Endodermal cell (in vitro differentiated cells): ENCODE measurements around the gene CCDC192. TPM values are rescaled to one million over a fixed set of nuclear protein-coding genes. Genes with fewer than 3 reads are reported as not detected.

Source experiments
- DNase-seq: peaks from one replicate; pipeline ENCODE4 v3.0.0-alpha.2; 2017
- H3K27ac ChIP-seq: 2 replicates; pipeline ENCODE4 v1.5.1; 2013; ENCODE audit warnings: mild to moderate bottlenecking, low read depth, low read length, moderate library complexity
- H3K27me3 ChIP-seq: 2 replicates; pipeline ENCODE4 v1.6.1; 2013; ENCODE audit warnings: mild to moderate bottlenecking, low read length, moderate library complexity; ENCODE audit not compliant: insufficient read depth, control insufficient read depth, poor library complexity, severe bottlenecking
- H3K36me3 ChIP-seq: 2 replicates; pipeline ENCODE4 v1.7.0; 2013; ENCODE audit warnings: mild to moderate bottlenecking, low read length, moderate library complexity; ENCODE audit not compliant: control insufficient read depth, insufficient read depth
- H3K4me1 ChIP-seq: one replicate; pipeline ENCODE4 v1.7.0; 2013; ENCODE audit warnings: low read length; ENCODE audit not compliant: control insufficient read depth, insufficient read depth
- H3K4me3 ChIP-seq: 2 replicates; pipeline ENCODE4 v1.5.1; 2013; ENCODE audit warnings: mild to moderate bottlenecking, low read length, moderate library complexity
- H3K9ac ChIP-seq: 2 replicates; pipeline ENCODE4 v1.6.1; 2013; ENCODE audit warnings: mild to moderate bottlenecking, low read length, moderate library complexity; ENCODE audit not compliant: poor library complexity, severe bottlenecking; ENCODE audit errors: extremely low read depth
- H3K9me3 ChIP-seq: 2 replicates; pipeline ENCODE4 v1.6.1; 2013; ENCODE audit warnings: mild to moderate bottlenecking, low read length, moderate library complexity; ENCODE audit not compliant: control insufficient read depth
- H3K27ac Mint-ChIP-seq: 2 replicates; pipeline ENCODE4 v1.8.0; 2020; ENCODE audit warnings: mixed read lengths
- H3K27me3 Mint-ChIP-seq: 2 replicates; pipeline ENCODE4 v1.8.0; 2021; ENCODE audit warnings: mild to moderate bottlenecking, mixed read lengths; ENCODE audit not compliant: insufficient read depth
- H3K36me3 Mint-ChIP-seq: 2 replicates; pipeline ENCODE4 v1.8.0; 2020; ENCODE audit warnings: low read depth, mixed read lengths
- H3K4me1 Mint-ChIP-seq: 2 replicates; pipeline ENCODE4 v1.8.0; 2020; ENCODE audit warnings: mixed read lengths
- H3K4me3 Mint-ChIP-seq: 2 replicates; pipeline ENCODE4 v1.8.0; 2020; ENCODE audit warnings: mild to moderate bottlenecking, moderate library complexity, mixed read lengths
- H3K9me3 Mint-ChIP-seq: 2 replicates; pipeline ENCODE4 v1.8.0; 2020; ENCODE audit warnings: mild to moderate bottlenecking, mixed read lengths
- WGBS, 2 experiments: methylation state at CpG; one replicate each; pipeline versions ENCODE4 v1.1.5 to v1.1.7; 2013; ENCODE audit warnings: missing lambda C conversion rate in 2 of 2, mixed read lengths in 1 of 2; ENCODE audit not compliant: insufficient coverage in 1 of 2, insufficient read length in 1 of 2; 5-methylcytosine and 5-hydroxymethylcytosine counted together
- total RNA-seq, 2 donors: library from RNA; stranded (reverse); fragmentation: NEBNext Ultra II Directional in 1 of 2; extraction: Animal tissue kit (Norgen Biotek cat#: 25700) in 1 of 2; gene quantifications; 2 replicates in 1 of 2; 3 replicates in 1 of 2; pipeline ENCODE4 v1.2.1, GENCODE V29; 2021
- TF ChIP-seq, protein P1 (sequence below): fragments of 200-600 bp; sonication (generic); conservative IDR thresholded peaks from 2 replicates; pipeline ENCODE4 v1.5.0; 2021; ENCODE audit warnings: antibody characterized with exemption, mild to moderate bottlenecking

Gene CCDC192
- total RNA-seq, 2 donors from 2014 or later, result 0.48 to 1.3 TPM

GRCh38 chr5:127930311-127930710 lies 227.1 kb downstream of the CCDC192 start:
- H3K4me3 Mint-ChIP-seq, result no peak overlapping the region
- Histone ChIP-seq H3K27ac (no peak overlapping the region), H3K9me3 (peaks cover 5% of the 10 kb centered on the region), H3K4me1 (peaks cover 9% of the 10 kb centered on the region), H3K27me3 (peaks cover 16% of the 10 kb centered on the region), H3K36me3 (no peaks in the 10 kb centered on the region), H3K4me3 (no peak overlapping the region), H3K9ac (no peak overlapping the region)
- H3K4me1 Mint-ChIP-seq, result peaks cover 22% of the 10 kb centered on the region
- no peak overlapping the region for H3K27ac Mint-ChIP-seq
- no peaks in the 10 kb centered on the region for H3K9me3 Mint-ChIP-seq
- H3K27me3 Mint-ChIP-seq, result peaks cover 34% of the 10 kb centered on the region
- no peak for DNase-seq
- no peaks in the 10 kb centered on the region for H3K36me3 Mint-ChIP-seq
- TF ChIP-seq, protein P1, sequence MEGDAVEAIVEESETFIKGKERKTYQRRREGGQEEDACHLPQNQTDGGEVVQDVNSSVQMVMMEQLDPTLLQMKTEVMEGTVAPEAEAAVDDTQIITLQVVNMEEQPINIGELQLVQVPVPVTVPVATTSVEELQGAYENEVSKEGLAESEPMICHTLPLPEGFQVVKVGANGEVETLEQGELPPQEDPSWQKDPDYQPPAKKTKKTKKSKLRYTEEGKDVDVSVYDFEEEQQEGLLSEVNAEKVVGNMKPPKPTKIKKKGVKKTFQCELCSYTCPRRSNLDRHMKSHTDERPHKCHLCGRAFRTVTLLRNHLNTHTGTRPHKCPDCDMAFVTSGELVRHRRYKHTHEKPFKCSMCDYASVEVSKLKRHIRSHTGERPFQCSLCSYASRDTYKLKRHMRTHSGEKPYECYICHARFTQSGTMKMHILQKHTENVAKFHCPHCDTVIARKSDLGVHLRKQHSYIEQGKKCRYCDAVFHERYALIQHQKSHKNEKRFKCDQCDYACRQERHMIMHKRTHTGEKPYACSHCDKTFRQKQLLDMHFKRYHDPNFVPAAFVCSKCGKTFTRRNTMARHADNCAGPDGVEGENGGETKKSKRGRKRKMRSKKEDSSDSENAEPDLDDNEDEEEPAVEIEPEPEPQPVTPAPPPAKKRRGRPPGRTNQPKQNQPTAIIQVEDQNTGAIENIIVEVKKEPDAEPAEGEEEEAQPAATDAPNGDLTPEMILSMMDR, result no peak

DNA sequence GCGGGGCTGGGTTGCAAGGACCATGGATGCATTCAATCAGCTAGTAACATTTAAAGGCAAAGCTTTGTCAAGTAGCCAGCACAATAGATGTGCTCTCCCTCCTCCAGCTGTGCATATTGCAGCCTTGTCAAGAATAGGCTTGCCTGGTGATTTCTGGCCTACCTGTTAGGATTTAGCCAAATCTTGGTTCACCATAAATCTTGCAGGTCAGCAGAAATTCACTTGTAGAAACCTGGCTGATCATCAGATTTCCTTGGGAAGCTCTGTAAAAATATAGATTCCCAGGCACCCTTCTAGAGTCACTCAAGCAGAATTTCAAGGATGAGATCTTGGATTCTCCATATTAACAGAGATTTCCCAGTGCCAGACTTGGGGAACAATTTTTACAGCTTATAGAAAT lies 228.2 kb downstream of the CCDC192 start:
- WGBS, 2 experiments, result 87 to 100% methylated on average over 1 of the region's 1 CpG
- Histone ChIP-seq H3K27me3 (peaks cover 18% of the 10 kb centered on the region), H3K9ac (no peak overlapping the region), H3K4me3 (no peak overlapping the region), H3K4me1 (peaks cover 9% of the 10 kb centered on the region), H3K9me3 (peaks cover 5% of the 10 kb centered on the region), H3K36me3 (no peaks in the 10 kb centered on the region), H3K27ac (no peak overlapping the region)
- Mint-ChIP-seq H3K27ac (no peak overlapping the region), H3K4me1 (peaks cover 26% of the 10 kb centered on the region), H3K9me3 (no peaks in the 10 kb centered on the region), H3K27me3 (peaks cover 45% of the 10 kb centered on the region), H3K36me3 (no peaks in the 10 kb centered on the region), H3K4me3 (no peak overlapping the region)
- TF ChIP-seq, protein P1, result no peak
- no peak for DNase-seq

- Histone ChIP-seq H3K27me3 (peaks cover 28% of the 10 kb centered on the region), H3K9me3 (peaks cover 2% of the 10 kb centered on the region), H3K4me3 (no peak overlapping the region), H3K27ac (no peak overlapping the region), H3K36me3 (no peaks in the 10 kb centered on the region), H3K9ac (no peak overlapping the region), H3K4me1 (peaks cover 9% of the 10 kb centered on the region)
- peaks cover 62% of the 10 kb centered on the region for H3K27me3 Mint-ChIP-seq
- H3K4me3 Mint-ChIP-seq, result no peak overlapping the region
- TF ChIP-seq, protein P1, result no peak
- no peaks in the 10 kb centered on the region for H3K9me3 Mint-ChIP-seq
- DNase-seq, result no peak
- no peak overlapping the region for H3K27ac Mint-ChIP-seq
- 80 to 88% methylated on average over 1 to 5 of the region's 5 CpGs for WGBS, 2 experiments
- H3K4me1 Mint-ChIP-seq, result peaks cover 27% of the 10 kb centered on the region
- H3K36me3 Mint-ChIP-seq, result no peaks in the 10 kb centered on the region
Measured at GRCh38 chr5:127933348-127933747, 230.2 kb downstream of the CCDC192 start.
